ENCODE measurements around the gene ZNF346.

- TF ChIP-seq TAF1 (IDR thresholded peaks at IDR 0.05; ENCODE audit: borderline replicate concordance, low read depth, low read length) = no peak
- no peak for TF ChIP-seq POLR2AphosphoS5 (IDR thresholded peaks at IDR 0.05; ENCODE audit: low read depth, low read length)
Observed at GRCh38 chr5:177116631-177117373, 94.3 kb downstream of the ZNF346 start.

Measured in GM12892 (cell line).